Measurements from ENCODE around the gene ZNF541. TPM values are rescaled to one million over a fixed set of nuclear protein-coding genes. Genes with fewer than 3 reads are reported as not detected.

Gene ZNF541
- 0.87 TPM for total RNA-seq
- long read RNA-seq, partial matches to known transcripts = 2 of 5 reads
- long read RNA-seq, other reads (novel, unspliced or antisense) = 3 of 5 reads

GRCh38 chr19:47573071-47574026 is at the start of gene ZNF541:
Gene ZNF541 (minus strand): TSS chr19:47573148. CDS start chr19:47555856, 17,292 bp downstream.
- no peak for DNase-seq (ENCODE audit: low spot score)

DNA sequence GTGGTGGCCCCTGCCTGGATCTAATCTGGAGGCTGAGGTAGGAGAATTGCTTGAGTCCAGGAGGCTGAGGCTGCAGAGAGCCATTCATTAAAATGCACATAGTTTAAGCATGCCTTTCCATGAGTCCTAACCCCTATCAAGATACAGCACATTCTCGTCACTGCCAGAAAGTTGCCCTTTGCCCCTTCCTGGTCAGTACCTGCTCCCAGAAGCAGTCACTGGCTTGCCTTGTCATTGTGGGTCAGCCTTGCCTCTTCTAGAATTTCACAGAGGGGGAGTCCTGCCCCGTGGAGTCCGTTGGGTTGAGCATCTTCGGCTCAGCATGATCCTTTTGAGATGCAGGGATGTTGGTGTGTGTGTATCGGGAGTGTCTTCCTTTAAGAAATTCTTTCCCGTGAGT is 46.8 kb upstream of the ZNF541 start:
- DNase-seq (ENCODE audit: low spot score) = no peak

GRCh38 chr19:47618771-47619170 is 45.8 kb upstream of the ZNF541 start:
- DNase-seq (ENCODE audit: low spot score) = no peak

DNA sequence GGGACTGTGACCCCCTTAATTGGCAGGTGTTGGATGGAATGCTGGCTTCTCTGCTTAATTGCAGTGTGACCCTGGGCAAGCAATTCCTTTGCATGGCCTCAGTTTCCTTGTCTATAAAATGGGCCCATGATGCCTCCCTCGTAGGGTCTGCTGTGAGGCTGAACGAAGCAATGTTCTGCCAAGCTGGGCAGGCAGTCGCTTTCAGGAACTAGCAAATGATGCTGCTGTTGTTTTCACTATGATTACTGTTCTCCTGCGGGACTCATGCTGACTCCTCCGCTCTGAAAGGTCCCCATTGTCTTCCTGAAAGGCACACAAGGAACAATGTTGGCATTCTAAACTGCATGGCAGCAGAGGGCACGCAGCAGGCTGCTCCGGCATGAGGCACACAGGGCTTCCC is 42.8 kb upstream of the ZNF541 start:
- no peak for DNase-seq (ENCODE audit: low spot score)

DNA sequence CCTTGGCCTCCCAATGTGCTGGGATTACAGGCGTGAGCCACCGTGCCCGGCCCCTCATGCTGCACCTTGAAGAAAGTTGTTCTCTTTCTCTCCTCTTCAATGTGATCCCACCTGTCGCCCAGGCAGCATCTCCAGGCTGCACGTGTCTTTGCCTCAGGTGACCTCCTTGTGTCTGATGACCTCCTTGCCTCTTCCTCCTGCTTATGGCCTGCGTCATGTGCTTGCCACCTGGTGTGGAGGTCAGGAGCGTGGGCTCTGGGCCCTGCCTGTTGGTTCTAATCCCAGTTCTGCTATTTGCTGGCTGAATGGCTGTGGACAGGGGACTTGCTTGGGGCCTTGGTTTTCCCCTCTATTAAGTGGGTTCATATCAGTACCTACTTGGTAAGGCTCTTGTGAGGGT is 42.3 kb upstream of the ZNF541 start:
- no peak for DNase-seq (ENCODE audit: low spot score)

DNA sequence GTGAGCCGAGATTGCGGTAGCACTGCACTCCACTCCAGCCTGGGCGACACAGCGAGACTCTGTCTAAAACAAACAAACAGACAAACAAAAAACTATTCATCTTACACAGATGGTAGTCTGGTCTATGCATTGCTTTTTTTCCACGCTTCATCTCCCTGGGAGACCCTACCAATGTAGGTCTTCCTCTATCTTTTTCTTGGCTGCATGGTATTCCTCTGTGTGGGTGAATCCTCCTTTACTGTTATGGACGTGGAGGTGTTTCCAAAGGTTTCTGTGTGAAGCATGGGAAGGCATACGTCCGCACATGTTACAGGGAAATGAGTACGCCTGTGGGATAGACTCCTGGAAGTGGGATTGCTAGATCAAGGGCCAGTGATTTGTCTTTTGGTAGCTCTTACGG is 41.6 kb upstream of the ZNF541 start:
- DNase-seq (ENCODE audit: low spot score) = no peak

DNA sequence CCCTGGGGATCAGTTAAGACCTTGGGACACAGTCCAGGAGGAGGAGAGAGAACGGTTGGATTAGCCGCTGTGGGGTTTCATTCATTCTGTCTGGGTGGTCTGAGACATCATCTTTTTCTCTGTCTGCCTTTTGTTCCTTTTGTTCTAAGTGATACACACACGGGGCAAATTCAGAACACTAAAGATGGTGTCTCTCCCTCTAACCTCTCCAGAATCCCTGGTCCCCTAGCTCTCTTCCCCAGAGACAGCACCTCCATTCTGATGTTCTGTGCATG is 41.0 kb upstream of the ZNF541 start:
- no peak for DNase-seq (ENCODE audit: low spot score)

GRCh38 chr19:47613165-47614020 is 40.4 kb upstream of the ZNF541 start:
- DNase-seq (ENCODE audit: low spot score) = no peak

GRCh38 chr19:47610902-47611301 is 38.0 kb upstream of the ZNF541 start:
- DNase-seq (ENCODE audit: low spot score) = no peak

DNA sequence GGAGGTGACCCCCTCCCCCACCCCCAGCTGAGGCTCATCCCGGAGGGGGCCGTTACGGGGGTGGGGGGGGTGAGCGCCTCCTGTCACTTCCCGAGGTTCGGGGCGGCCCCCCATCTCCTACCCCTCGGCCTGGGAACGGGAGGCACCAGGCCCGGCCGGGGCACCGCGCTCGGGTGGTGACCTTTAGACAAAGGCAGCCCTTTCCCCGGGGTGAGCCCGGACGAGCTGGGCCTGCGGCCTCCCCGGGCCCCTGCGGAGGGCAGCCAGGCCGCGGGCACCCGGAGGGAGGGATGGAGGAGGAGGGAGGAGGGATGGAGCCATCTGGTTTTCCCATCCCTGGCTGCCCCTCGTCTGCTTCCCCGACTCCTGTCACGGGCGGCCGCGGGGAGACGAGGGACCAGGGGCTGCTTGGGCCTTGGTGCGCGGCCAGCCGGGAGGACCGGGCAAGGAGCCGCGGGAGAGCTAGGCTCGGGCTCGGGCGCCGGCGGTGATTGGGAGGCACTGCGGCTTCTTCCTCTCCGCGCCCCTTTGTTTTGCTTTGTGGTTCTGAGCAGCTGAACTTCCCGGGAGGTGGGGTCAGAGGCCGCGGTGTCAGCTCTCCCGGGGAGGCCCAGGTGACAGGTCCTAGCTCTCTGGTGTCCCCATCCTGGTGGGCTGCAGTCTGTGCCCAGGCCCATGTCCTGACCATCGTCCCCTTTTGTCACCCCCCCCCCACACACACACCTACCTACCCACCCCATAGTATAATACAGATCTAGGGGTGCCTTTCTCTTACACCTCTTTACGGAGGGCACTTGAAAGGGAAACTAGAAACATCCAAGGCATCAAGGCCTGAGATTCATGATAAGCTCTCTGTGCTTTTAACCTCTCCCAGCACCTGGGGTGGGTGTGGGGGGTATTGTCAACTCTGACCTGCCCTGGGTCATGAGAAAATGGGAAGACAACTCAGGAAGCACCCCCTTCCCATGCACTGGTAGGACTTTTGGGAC is 37.3 kb upstream of the ZNF541 start:
- no peak for DNase-seq (ENCODE audit: low spot score)

DNA sequence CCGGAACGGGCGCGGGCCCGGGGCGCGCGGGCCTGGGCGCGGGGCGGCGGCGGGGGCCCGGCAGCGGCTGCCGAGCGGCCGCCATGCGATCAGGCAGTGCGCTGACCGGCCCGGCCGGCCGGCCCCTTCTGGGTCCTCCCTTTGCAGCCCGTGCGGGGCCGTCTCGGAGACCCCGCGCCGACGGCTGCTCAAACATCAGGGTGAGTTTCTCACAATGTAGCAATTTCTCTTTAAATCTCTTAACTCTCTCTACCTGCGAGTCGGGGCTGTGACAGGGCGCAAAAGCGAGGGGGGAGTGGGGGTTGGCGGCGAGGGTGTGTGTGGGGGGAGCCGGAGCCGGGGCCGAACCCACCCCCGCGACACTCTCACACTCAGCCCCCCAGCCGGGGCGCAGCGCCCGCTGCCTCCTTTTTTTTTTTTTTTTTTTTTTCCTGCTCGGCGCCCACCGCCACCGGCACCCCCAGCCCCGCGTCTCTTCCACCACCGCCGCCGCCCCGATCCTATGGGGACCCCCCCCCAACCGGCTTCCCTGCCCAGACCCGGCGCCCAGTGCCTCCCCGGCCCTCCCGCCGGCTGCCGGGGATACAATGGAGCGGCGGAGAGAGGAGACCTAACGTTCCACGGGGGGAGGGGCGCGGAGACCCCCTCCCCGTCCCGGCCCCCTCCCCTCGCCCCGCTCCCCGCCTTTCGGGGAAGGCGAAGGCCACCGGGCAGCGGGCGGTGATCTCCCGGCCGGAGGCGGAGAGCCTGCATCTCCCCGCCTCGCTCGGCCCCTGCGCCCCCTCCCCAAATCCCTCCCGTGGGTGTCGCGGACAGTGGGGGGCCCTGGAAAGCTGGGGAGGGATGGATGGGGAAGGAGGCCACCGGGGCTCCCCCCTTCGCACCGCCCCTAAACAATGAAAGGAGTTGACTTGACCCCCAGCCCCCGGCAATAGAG is 36.3 kb upstream of the ZNF541 start, which contains the start of gene BICRA:
BICRA (plus strand) TSS at position 166 of the 937 bp plus-strand sequence. CDS start 64,441 bp downstream, outside the sequence.
- DNase-seq (ENCODE audit: low spot score) = peak; percentile 92

DNA sequence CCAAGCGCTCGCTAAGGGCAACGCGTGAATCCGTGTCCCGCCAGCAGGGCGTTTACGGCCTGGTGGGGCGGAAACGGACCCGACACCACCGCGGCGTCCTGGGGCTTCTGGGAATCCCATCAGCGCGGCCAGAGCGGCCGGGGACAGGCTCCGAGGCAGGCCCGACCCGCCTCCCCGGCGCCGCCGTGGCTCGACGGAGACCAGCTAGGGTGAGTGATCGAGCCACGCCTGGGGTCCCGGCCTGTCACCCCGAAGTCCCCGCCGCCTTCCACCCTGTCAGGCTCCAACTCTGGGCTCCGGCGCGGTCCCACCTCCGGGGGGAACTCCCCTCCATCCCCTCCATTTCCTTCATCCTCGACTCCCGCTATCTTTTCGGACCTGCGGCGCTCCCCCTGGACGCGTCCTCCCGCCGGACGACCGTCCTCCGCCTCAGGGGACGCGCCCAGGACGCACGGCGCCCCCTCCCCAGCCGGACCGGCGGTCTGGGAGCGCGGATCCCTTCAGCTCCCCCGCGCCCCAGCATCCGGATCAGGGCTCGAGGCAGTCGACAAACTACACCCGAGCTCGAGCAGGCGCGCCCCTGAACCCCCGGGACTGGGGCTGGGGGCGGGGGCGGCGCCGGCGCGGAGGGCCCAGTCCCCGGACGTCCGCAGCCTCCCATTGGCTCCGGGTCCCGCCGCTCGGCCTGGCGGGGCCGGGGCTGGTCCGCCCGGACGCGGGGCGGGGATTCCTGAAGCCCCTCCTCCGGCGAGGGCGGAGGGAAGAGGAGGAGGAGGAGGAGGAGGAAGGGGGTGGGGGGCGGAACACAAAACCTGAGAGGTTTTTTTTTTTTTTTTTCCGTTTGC is 35.3 kb upstream of the ZNF541 start:
- peak; percentile 97 for DNase-seq (ENCODE audit: low spot score)

- no peak for DNase-seq (ENCODE audit: low spot score)
Observed at GRCh38 chr19:47607564-47608073, 34.7 kb upstream of the ZNF541 start.

GRCh38 chr19:47603706-47604565 is 31.0 kb upstream of the ZNF541 start:
- no peak for DNase-seq (ENCODE audit: low spot score)

DNA sequence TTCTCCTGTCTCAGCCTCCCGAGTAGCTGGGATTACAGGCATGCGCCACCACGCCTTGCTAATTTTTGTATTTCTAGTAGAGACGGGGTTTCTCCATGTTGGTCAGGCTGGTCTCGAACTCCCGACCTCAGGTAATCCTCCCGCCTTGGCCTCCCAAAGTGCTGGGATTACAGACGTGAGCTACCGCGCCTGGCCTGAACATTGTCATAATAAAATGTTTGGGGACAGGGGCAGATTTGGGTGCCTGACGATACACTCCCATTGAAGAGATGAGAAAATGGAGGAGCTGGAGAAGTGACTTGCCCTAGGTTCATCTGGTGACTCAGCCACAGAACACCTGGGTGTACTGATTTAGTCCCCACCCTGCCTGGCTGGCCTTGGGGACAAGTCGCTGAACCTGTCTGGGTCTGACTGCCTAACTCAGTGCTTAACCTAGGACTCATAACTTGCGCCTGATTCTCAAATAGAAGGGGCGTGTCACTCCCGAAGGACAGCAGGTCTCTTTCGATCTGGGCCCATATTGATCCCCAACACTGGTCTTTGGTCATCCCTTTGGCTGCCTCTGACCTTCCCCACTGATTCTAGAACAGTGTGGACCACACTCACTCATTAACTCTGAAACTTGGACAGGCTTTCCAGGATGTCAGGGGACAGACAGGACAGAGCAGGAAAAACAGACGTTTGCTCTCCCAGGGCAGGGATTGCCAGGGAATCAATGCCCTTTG is 28.4 kb upstream of the ZNF541 start:
- DNase-seq (ENCODE audit: low spot score) = no peak

DNA sequence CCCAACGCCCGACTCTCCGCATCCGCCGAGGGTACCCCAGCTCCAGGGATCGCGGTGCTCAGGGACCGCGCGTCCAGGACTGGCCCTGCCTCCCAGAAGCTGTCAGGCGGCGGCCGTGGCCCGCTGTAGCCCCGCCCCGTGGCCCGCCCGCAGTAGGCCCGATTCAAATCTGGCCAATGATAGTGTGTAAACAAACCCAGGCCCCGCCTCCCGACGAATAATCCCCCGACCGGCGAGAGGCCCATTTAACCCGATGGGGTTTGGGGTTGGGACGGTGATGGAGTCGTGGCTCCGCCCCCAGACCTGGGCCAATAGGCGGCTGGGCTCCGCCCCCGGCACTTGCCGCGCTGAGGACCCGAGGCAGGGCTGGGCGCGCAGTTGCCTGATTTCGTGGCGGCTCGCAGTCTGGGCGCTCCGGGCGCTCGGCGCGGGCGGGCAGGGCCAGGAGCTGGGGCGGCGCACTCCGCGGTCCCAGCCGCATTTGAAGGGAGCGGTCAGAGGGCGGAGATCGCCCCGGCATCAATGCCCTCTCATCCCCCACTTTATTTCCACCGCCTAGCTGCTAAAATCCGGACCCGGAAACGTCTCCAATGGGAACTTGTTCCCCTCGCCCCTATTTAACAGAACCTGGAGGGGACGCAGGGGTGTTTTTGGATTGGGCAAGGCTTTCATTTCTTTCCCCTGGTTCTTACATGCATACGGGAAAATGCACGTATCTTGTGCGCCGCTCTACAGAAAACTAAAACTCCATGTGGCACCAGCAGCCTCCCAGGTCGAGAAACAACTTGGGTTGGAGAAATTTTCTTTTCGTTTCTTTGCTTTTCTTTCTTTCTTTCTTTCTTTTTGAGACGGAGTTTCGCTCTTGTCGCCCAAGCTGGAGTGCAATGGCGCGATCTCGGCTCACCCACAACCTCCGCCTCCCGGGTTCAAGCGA is 27.6 kb upstream of the ZNF541 start:
- DNase-seq (ENCODE audit: low spot score) = peak; percentile 100

Measured in mesenteric fat pad (tissue), 1 donor.